GM21367 (cell line): Measurements from ENCODE around the gene USP36.

Source experiments
- ATAC-seq: cut with Tn5 transposase; IDR thresholded peaks from one replicate; pipeline ENCODE4 v1.9.1; 2021; ENCODE audit not compliant: unreplicated experiment

USP36 gene

GRCh38 chr17:78839235-78839761 is 1.3 kb downstream of the USP36 start:
- no peak for ATAC-seq

- ATAC-seq, result no peak
Observed at GRCh38 chr17:78838574-78839005, 2.0 kb downstream of the USP36 start.

- no peak for ATAC-seq
Observed at GRCh38 chr17:78836420-78837021, 4.1 kb downstream of the USP36 start.

GRCh38 chr17:78834571-78834970 is 6.0 kb downstream of the USP36 start:
- ATAC-seq, result no peak

GRCh38 chr17:78832541-78832810 is 8.1 kb downstream of the USP36 start:
- ATAC-seq, result no peak

- no peak for ATAC-seq
Observed at GRCh38 chr17:78831688-78832540, 8.7 kb downstream of the USP36 start.

GRCh38 chr17:78829477-78829876 is 11.1 kb downstream of the USP36 start:
- no peak for ATAC-seq

- no peak for ATAC-seq
Observed at GRCh38 chr17:78828470-78829185, 12.0 kb downstream of the USP36 start.

GRCh38 chr17:78826836-78827509 is 13.6 kb downstream of the USP36 start:
- no peak for ATAC-seq

- ATAC-seq, result no peak
Observed at GRCh38 chr17:78826421-78826820, 14.2 kb downstream of the USP36 start.

GRCh38 chr17:78825696-78826095 is 14.9 kb downstream of the USP36 start:
- ATAC-seq, result no peak

- ATAC-seq, result no peak
Observed at GRCh38 chr17:78824240-78824639, 16.4 kb downstream of the USP36 start.

GRCh38 chr17:78823282-78824046 is 17.1 kb downstream of the USP36 start:
- ATAC-seq, result no peak

GRCh38 chr17:78822552-78822951 is 18.1 kb downstream of the USP36 start:
- no peak for ATAC-seq

GRCh38 chr17:78821961-78822360 is 18.7 kb downstream of the USP36 start:
- no peak for ATAC-seq

GRCh38 chr17:78820841-78821240 is 19.8 kb downstream of the USP36 start:
- ATAC-seq, result no peak

GRCh38 chr17:78819806-78820792 is 20.5 kb downstream of the USP36 start:
- no peak for ATAC-seq

GRCh38 chr17:78819402-78819801 is 21.2 kb downstream of the USP36 start:
- ATAC-seq, result no peak

GRCh38 chr17:78818932-78819331 is 21.7 kb downstream of the USP36 start:
- ATAC-seq, result no peak
